HG03066 (cell line): ENCODE measurements around the gene CUX1.
"Not testable (repeated sequence)": the region's sequence is repeated elsewhere in the genome, so short reads cannot be mapped to it uniquely, and the experiment has no call there.

Experiments
- ATAC-seq: cut with Tn5 transposase; IDR thresholded peaks from one replicate; pipeline ENCODE4 v1.9.1; 2021; ENCODE audit warnings: low read depth; ENCODE audit not compliant: unreplicated experiment

Gene CUX1

GRCh38 chr7:101968720-101969466 lies 151.5 kb downstream of the CUX1 start:
- no peak for ATAC-seq

DNA sequence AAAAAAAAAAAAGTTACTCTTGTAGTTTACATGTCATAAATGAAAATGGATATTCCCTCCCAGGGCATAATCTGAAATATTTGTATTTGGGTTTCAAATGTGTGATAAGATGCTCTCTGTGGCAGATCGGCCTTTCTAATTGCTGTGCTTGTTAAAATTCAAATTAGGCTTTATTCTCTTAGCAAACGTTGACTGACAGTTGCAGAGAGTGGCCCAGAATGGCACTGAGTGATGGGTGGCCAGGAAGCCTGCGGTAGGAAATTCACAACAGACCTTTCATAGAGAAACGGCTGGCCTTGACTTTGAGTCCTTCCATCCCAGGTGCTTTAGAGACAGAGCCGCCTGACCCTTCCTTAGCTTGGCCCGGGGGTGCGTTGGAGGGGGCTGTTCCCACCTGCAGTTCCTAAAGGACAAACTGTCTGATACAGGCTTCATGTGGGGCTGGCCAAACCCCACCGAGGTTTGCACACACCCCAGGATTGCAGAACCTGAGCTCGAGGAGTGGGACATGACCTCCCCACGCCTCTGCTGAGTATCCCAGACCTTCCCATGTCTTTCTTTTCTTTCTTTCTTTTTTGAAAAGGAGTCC lies 152.7 kb downstream of the CUX1 start:
- no peak for ATAC-seq

DNA sequence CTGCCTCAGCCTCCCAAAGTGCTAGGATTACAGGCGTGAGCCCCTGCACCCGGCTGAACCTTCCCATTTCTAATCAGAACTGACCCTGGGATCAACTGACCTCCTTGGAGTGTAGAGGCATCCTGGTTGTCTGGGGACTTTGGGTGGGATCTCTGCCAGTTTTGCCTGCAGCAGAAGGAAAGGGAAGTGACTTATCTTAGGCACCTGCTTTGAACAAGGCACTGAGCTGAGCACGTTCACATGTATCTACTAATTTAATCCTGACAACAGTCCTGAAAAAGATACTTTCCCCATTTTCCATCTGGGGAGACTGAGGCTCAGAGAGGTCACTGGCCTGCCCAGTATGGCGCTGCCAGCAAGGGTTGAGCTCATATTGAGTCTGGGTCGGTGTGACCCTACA lies 153.4 kb downstream of the CUX1 start:
- no peak for ATAC-seq

DNA sequence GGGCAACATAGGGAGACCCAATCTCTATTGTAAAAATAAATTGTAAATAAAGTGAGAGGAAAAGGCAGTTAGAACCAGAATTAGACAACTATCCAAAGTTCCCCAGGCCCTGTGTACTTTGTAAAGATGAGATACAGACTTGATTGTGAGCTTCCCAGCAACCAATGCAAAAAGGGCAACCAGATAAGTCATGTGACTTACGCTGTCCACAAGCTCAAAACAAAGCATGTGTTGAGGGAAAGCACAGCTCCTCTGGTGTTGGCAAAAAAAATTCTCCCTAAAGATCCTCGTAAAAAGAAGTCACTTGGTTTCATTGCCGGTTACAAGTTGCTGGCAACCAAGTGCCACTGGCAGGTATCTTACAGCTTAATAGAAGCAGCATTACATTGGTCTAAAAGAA lies 154.0 kb downstream of the CUX1 start:
- no peak for ATAC-seq

DNA sequence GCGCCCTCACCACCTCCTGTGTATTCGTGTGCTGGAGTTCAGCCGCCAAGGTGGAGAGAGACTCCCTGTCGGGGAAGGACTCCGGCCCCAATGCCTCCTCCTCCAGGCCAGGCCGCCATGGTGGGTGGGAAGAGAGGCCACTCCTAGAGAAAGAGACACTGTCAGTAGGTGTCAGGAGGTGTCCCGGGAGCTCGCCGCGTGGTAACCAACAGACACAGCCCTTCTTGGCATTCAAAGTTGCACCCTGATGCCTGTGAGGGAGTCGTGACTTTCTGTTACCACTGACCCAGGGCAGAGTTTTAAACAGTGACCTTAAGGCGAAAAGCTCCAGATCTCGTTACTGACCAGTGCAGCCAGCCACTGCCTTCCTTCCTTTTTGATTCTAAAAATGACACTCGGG lies 155.2 kb downstream of the CUX1 start:
- no peak for ATAC-seq

- ATAC-seq = no peak
These were observed 155.7 kb downstream of the CUX1 start for GRCh38 chr7:101973130-101973529.

DNA sequence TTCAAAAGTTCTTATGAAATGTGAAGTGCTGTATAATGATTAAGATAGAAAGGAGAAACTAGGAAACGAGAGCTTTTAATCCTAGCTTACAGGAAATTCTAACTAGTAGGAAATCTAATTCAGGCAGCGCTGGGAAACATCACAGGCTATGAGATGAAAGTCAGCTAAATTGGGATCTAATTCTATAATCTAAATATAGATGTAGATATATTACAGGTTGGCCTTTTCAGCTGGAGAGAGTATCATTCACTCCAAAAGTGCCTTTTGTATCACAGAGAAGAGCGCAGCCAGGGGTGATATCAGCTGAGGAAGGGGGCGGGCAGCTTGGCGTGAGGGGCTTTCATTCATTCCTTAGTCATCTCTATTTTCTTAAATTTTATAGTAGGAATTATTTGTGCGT lies 157.0 kb downstream of the CUX1 start:
- ATAC-seq = no peak

GRCh38 chr7:101975046-101975445 lies 157.6 kb downstream of the CUX1 start:
- no peak for ATAC-seq

GRCh38 chr7:101976411-101976810 lies 159.0 kb downstream of the CUX1 start:
- no peak for ATAC-seq

DNA sequence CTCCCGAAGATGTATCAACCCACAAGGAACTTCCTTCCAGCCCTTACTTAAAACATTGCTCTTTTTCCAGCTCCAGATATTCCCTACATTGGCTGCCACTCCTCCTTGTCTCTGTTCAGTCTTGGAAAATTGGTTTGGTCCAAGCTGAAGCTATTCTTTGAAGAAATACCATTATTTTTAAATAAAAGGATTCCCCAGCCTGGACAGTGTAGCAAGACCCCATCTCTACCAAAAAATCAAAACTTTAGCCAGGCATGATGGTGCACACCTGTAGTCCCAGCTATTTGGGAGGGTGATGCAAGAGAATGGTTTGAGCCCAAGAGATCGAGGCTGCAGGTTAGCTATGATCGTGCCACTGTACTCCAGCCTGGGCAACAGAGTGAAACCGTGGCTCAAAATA lies 159.8 kb downstream of the CUX1 start:
- no peak for ATAC-seq

GRCh38 chr7:101978683-101979082 lies 161.3 kb downstream of the CUX1 start:
- ATAC-seq = no peak

- ATAC-seq = no peak
These were observed 165.9 kb downstream of the CUX1 start for GRCh38 chr7:101983147-101983811.

- ATAC-seq = no peak
These were observed 166.9 kb downstream of the CUX1 start for GRCh38 chr7:101984133-101984879.

DNA sequence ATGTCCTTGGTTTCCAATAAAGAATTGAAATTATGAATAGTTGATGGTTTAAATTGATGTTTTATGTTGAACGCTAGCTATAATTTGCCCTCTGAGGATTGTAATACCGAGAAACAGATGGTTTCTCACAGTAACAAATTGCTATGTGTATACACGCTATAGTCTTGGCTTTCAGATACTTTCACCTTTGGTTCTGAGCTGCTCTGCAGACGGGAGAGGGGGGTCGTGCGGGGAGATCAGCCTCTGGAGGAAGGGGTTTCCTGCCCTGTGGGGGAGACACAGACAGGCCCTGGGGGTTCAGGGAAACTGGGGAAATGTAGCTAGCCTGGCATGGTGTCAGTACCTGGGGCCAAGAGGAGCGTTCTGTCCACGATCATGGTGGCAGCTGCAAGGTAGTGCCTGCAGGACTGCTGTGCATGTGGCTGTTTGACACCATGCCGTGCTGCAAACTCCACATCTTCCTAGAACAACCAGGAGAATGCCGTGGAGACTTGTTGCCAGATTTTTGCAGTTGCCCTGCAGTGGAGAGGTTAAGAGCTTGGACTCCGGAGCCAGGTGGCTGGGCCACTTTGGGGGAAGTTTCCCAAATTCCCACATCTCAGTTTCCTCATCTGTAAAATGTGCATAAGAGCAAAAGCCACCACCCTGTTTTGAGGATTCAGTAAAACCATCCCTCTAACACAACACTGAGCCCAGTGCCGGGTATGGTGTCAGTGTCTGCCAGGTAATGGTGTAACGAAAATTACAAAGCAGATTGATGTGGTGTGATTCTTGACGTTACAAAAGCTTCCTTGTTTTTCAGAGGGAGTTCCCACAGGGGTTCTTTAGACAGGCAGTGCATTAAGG lies 167.9 kb downstream of the CUX1 start:
- no peak for ATAC-seq

DNA sequence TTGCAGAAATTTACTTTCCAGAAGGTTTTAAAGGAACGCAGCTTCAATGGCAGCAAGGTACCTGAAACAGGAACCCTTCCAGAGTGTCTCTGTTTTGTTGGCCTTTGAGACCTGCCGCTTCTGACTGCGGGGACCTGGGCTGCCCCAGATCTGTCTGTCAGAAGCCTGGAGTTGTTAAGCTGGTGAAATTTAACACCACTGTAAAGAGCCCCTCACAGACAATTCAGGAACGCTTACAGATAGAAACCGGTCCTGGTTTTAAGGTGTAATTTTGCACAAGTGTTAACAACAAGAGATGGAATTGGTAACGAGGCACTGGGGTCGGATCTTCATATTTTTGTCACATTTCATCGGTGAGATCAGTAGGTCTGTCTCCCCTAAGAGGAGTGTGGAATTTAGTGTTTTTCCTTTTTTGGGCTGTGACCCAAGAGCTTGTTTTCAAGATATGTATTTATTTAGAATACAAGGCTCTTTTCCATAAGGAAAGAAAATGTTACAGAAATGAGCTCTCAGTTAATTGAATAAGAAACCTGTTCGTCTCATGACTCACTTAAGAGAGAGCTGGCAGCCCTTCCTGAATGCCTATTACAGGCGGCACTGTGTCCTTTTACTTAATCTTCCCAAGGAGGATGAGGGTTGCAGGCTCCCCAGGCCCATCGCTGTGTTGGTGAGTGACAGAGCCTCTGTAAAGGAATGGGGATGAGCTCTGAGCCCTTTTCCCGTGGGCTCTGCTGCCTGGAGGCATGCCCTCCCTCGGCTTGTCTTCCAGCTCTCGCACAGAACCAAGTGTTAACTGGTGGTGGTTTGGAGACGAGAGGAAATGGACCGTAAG lies 168.7 kb downstream of the CUX1 start:
- no peak for ATAC-seq

- no peak for ATAC-seq
These were observed 170.1 kb downstream of the CUX1 start for GRCh38 chr7:101987494-101987893.

- not testable (repeated sequence) for ATAC-seq
These were observed 170.6 kb downstream of the CUX1 start for GRCh38 chr7:101988060-101988459.

- no peak for ATAC-seq
These were observed 171.1 kb downstream of the CUX1 start for GRCh38 chr7:101988513-101988912.

DNA sequence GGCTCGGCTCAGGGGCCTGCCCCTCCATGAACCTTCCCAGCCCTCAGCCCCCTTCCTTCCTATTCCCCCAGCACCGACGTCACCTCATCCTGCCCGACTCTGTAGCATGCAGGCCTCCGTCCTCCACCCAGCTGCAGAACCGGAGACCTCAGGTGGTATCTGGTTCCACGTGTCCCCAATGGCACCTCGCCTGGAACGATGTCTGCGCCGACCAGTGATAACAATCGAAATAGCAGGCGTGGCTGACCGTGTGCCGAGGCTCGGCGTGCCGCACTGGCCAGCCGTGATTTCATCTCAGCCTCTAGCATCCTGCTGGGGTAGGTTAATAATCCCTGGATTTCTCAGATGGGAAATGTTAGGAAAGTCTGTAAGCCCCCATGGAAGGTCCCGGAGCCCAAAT lies 171.7 kb downstream of the CUX1 start:
- ATAC-seq = no peak
